GM21529 (cell line): ENCODE data around the gene MAP6.

Source experiments
- ATAC-seq: cut with Tn5 transposase; IDR thresholded peaks from one replicate; pipeline ENCODE4 v1.9.1; 2021; ENCODE audit not compliant: unreplicated experiment

MAP6 gene

GRCh38 chr11:75667255-75667830 is 1.5 kb downstream of the MAP6 start:
- ATAC-seq: no peak

GRCh38 chr11:75665990-75666389 is 2.8 kb downstream of the MAP6 start:
- ATAC-seq: no peak

- ATAC-seq: no peak
These were observed 3.7 kb downstream of the MAP6 start for GRCh38 chr11:75665126-75665525.

DNA sequence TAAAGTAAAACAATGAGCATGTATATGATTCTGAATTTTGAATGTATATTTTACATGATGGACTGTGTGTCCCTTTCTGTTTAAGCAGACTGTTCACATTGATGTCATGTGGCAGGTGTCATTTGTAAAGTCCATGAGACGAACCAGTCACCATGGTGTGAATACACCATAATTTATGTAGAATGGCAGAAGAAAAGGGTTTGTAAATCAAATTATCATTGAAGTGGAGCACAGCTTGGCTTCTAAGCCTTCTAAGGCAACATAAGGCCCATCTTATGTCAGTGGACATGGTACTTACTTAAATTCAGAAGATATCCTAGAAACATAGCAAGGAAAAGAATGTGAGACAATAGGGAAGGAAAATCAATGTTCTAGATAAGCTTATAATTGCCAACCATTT is 4.4 kb downstream of the MAP6 start:
- ATAC-seq: no peak

DNA sequence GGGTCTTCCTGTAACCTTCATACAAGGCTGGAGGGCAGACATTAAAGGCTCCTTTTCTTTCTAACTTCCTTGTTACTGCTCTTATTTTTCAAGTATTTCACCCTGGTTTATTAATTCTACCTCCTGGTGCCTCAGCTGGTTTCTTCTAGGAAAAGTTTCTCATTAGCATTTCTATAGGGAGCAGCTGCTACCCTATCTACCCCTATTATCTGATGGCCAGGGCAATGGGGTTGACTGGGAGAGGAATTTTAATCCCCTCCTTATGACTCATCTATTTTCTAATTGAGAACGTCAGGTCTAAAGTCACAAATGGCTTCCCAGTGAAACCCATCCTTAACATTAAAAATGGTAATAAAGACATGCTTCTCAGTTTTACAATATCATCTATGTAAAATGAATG is 5.0 kb downstream of the MAP6 start:
- ATAC-seq: no peak

- no peak for ATAC-seq
These were observed 9.0 kb downstream of the MAP6 start for GRCh38 chr11:75659836-75660235.

- ATAC-seq: no peak
These were observed 12.7 kb downstream of the MAP6 start for GRCh38 chr11:75656044-75656727.

GRCh38 chr11:75655605-75656004 is 13.2 kb downstream of the MAP6 start:
- ATAC-seq: no peak

DNA sequence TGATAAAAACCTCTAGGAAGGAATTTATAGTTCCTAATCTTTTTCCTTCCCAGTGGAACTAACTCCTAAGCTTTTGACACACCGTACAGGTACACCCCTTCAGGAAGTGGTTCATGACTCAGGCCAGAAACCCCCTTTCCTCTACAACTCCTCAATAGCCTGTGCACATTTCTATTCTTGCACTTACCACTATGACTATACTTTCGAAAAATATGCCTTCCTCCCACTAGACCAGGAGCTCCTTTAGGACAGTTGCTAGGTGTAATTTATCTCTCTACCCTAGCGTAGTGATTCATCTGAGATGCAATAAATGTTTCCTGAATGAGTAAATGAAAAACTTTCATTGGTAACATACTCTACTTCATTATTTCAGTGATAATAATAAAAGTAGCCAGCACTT is 14.5 kb downstream of the MAP6 start:
- ATAC-seq: peak; percentile 70

GRCh38 chr11:75653532-75653931 is 15.3 kb downstream of the MAP6 start:
- ATAC-seq: no peak

DNA sequence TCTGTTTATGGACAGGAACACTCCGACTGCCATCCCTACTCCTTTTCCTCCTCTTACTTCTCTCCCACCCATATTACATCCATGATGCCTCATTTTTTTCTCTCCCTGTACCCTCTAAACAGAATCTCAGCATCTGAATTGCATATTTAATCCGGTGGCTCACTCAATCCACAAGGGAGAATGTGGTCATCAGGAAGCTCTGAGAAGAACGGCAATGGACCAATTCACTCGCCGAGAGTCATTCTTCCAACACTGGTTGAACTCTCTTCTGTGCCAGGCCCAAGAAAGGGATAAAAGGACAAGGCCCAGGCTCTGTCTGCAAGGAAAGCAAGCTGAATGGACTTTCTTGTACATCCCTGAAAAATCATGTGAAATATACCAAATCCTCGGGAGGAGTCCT is 15.9 kb downstream of the MAP6 start:
- no peak for ATAC-seq

DNA sequence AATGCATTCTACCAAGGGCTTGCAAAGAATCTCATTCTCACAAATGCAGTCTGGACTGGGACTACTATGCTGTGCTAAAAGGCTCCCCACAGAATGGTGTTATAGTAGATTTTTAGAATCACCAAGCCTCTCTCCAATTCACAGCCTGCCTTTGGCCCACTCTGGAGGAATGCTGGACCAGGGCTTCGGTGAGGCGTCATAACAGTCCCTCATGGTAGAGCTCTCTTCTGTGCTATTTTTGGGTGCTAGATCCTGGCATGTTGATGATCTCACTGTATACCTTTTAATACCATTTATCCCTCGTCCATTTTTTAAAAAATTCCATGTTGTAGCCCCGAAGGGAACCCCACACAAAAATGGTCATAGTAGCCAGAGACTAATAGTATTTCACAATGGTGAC is 17.6 kb downstream of the MAP6 start:
- ATAC-seq: no peak

- no peak for ATAC-seq
These were observed 18.6 kb downstream of the MAP6 start for GRCh38 chr11:75650167-75650723.

DNA sequence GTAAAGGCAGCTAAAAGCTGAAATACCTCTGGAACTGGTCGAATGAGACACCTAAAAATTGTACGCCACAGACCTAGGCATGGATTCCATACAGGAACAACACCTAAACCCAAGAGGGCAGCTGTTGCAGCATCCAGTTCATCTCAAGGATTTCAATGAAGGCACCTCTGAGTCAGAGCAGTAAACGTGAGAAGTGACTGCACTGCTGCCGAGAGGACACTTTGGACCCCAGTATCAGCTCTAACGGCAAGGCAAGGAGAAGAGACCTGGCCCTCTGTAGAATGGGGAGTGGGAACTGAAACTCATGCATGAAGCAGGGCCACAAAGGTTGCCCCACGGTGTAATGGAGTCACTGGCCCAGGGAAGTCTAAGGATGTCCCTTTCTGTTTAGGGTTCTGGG is 23.9 kb downstream of the MAP6 start:
- no peak for ATAC-seq

- no peak for ATAC-seq
These were observed 24.5 kb downstream of the MAP6 start for GRCh38 chr11:75644370-75644769.

DNA sequence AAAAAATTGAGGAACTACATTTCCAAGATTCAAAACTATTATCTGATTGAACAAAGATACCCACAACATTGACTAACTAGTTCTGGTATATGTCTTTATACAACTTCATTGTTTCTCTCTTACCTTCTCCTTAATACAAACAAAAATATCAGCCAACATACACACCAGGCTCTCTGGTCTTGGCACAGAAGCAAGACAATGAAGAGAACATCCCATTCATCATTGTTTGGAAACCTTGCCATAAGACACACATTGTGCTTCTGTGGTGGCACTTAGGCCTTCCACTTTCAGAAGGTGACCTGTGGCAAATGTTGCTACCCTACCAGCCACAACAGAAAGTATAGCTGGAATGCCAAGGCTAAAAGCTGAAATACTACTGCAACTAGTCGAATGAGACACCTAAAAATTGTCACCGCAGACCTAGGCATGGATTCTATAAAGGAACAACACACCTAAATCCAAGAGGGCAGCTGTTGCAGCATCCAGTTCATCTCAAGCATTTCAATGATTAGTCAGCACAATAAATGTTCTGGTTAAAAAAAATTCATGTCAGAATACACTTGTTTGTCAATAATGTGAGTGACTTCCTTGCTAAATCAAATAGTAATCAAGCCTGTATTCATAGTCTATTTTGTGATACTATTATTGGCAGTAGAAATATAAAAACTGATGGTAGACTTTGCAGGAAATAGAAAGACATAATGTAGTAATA is 26.3 kb downstream of the MAP6 start:
- ATAC-seq: no peak

GRCh38 chr11:75639762-75640181 is 29.1 kb downstream of the MAP6 start:
- ATAC-seq: no peak

DNA sequence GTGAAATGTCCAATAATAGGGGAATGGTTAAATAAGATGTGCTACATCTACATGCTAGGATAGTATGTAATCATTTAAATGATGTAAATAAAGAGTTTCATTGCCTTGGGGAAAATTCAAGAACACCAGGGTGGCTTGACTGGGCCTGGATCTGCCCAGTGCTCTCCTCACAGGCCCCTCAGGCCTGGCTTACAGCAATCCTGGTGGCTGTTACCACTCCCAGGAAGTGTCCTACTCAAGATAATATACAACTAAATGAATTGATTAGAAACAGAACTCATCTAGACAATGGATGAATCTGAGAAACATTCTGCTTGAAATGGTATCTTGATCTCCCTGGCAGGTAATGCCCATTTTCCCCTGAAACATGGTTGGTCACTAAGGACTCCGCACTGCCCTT is 30.8 kb downstream of the MAP6 start:
- ATAC-seq: no peak

DNA sequence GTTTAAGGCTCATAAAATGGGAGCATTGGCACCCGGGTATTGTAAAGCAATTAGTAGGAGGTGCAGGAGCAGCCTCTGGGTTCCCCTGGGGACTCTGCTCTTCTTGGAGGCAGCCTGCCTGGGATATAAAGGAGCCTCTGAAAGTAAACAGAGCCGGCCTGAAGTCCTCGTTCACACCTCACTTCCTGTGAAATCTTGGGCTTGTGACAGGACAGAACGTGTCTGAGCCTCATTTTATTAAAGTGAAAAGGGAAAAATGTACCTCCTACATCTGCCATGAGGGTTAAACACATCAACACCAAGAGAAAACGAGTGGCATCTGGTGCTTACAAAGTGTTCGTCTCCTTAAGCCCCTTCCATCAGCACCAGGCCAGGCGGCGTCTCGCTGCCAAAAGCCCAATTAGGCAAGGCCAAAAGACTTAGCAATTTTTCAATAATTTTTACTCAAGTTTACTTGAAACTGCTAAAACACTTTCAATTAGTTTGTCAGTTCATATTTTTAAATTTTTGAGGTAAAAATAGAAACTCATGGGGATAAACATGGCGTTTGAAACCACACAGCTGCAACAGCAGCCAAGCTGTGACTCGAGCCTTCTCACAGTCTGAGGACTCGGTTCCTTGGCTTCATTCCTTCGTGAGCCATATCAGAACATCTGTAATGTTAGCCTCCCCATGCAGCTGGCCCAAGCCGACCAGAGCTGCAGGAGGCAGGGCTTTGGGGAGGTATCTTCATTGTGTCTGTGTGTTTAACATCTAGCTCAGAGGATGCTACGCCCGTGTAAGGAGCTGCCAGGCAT is 33.6 kb downstream of the MAP6 start:
- ATAC-seq: no peak

DNA sequence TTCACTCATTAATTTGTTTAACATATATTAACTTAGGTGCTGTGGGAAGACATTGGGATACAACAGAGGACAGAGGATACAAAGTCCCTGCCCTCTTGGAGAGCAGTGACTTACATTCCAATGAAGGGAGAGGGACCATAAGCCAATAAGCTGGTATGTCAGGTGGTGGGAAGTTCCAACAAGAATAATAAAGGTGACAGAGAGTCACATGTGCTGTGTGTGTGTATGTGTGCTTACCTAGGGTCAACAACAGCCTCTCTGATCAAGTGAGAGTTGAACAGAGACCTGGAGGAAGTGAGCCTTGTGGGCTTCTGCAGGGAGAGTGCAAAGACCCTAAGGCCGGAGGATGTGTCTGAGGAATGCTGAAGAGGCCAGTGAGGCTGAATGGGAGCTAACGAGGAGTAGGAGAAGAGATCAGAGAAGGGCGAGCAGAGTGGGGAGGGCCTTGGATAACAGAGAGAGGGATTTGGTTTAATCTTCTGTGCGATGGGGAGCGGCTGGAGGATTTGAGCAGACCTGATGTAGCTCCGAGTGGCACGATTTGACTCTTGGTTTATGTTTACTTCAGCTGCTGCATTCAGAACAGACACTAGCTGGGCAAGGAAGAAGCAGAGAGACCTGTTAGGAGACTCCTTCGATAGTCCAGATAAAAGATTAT is 35.3 kb downstream of the MAP6 start:
- no peak for ATAC-seq

DNA sequence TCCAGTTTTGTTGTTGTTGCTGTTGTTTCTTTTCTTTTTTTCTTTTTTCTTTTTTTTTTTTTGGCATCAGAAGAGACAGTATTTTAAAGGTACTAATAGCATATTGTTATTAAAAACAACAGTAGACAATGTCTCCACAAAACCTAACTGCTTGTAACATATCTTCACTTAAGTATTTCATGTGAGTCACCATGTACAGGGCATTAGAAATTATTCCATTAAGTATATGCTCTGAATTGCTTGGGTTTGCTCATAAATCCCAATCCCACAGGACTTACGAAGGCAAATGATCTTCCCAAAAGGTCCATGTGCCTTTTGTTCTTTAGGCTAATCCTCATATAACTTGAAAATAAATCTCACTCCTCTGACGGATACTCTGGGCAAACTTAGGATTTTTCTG is 35.9 kb downstream of the MAP6 start:
- ATAC-seq: no peak
